Activated T-cell treated with anti-CD3 and anti-CD28 coated beads, Interleukin-2, amount 50 U/mL, for 72 hours (primary cell): ENCODE data around the gene UNC13B. TPM values are rescaled to one million over a fixed set of nuclear protein-coding genes. Genes with fewer than 3 reads are reported as not detected.
A peak's percentile ranks its signal among the peaks of the same experiment; 100 is the strongest.

ENCODE experiments used
- ATAC-seq, 2 donors: fragments of 150-1000 bp; cut with Tn5 transposase; replicated peaks in 1 of 2; 2 replicates each; pipeline ENCODE4 v1.10.0; 2021; ENCODE audit warnings: moderate library complexity in 2 of 2, mild to moderate bottlenecking in 1 of 2
- DNase-seq, 2 donors: peaks; one replicate each; pipeline ENCODE4 v3.0.0; 2021 to 2022; ENCODE audit warnings: mixed read lengths in 1 of 2
- H3K27ac Mint-ChIP-seq: one replicate; pipeline ENCODE4 v1.8.0; 2022; ENCODE audit warnings: mild to moderate bottlenecking, moderate library complexity, mixed read lengths
- H3K27me3 Mint-ChIP-seq: one replicate; pipeline ENCODE4 v1.8.0; 2022; ENCODE audit warnings: low read depth, mixed read lengths
- H3K36me3 Mint-ChIP-seq, 2 donors: one replicate each; pipeline ENCODE4 v1.8.0; 2022; ENCODE audit warnings: mixed read lengths in 2 of 2, mild to moderate bottlenecking in 1 of 2; ENCODE audit not compliant: insufficient read depth in 2 of 2
- H3K4me1 Mint-ChIP-seq: one replicate; pipeline ENCODE4 v1.8.0; 2022; ENCODE audit warnings: low read depth, mixed read lengths
- H3K4me3 Mint-ChIP-seq, 2 donors: one replicate each; pipeline ENCODE4 v1.8.0; 2022; ENCODE audit warnings: mild to moderate bottlenecking in 2 of 2, mixed read lengths in 2 of 2, moderate library complexity in 2 of 2
- H3K9me3 Mint-ChIP-seq, 2 donors: one replicate each; pipeline ENCODE4 v1.8.0; 2022; ENCODE audit warnings: mixed read lengths in 2 of 2
- total RNA-seq, 2 donors: library from RNA; stranded (reverse); gene quantifications; one replicate each; pipeline ENCODE4 v1.2.3, GENCODE V29; 2022

UNC13B gene
- 1 to 10 TPM in 1 of 2 donors, under 1 TPM in 1; 0.91 to 1.2 TPM for total RNA-seq

DNA sequence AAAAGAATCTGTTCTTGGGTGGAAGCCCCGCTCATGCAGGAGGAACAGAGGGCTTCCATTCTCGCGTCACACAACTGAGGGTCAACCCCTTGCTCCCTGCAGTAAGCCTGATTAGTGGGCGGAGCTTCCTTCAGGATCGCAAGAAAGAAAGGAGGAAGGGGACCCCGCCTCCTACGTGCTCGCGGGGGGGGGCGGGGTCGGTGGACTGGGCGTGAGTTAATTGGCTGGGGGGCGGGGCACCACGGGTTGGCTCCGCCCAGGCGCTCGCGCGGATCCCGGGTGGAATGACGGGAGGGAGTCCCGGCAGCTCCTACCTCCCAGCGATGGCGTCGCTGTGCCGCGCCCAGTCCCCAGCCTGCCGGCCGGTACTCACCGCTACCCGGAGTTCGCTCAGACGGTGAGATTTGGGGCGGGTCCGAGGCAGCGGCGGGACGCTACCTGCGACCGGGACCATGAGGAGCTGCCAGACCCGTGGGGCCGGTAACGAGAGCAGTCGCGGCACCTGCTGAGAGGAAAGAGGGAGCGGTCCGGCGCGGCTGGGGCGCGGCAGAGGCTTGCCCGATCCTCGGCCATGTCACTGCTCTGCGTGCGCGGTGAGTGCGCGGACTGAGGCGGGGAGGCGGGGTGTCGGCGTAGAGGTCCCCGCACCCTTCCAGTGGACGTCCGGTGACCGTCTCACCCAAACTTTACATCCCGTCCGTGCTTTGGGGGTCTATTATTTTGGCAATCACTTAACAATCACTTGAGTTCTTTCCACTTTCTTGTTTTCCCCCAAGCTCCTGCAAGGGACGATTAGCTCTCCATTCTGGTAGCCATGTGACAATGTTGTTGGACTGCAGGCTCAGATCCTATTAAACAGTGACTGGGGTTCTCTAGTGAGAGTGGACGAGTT, at the start of gene UNC13B:
Gene UNC13B, plus strand, starts transcription at position 297 of the 892 bp plus-strand sequence. Its CDS starts 275 bp downstream, at position 572.
- H3K27me3 Mint-ChIP-seq, result peaks cover 15% of the 10 kb centered on the region
- DNase-seq, result peak; percentile 75 to 78
- peak within 1 kb of the TSS; percentile 15 for H3K27ac Mint-ChIP-seq
- H3K4me3 Mint-ChIP-seq, result peak within 1 kb of the TSS; percentile 92 to 94
- no peaks in the 10 kb centered on the region for H3K36me3 Mint-ChIP-seq
- no peaks in the 10 kb centered on the region for H3K9me3 Mint-ChIP-seq
- H3K4me1 Mint-ChIP-seq, result peaks cover 23% of the 10 kb centered on the region
- ATAC-seq, result peak; percentile 89 to 91

DNA sequence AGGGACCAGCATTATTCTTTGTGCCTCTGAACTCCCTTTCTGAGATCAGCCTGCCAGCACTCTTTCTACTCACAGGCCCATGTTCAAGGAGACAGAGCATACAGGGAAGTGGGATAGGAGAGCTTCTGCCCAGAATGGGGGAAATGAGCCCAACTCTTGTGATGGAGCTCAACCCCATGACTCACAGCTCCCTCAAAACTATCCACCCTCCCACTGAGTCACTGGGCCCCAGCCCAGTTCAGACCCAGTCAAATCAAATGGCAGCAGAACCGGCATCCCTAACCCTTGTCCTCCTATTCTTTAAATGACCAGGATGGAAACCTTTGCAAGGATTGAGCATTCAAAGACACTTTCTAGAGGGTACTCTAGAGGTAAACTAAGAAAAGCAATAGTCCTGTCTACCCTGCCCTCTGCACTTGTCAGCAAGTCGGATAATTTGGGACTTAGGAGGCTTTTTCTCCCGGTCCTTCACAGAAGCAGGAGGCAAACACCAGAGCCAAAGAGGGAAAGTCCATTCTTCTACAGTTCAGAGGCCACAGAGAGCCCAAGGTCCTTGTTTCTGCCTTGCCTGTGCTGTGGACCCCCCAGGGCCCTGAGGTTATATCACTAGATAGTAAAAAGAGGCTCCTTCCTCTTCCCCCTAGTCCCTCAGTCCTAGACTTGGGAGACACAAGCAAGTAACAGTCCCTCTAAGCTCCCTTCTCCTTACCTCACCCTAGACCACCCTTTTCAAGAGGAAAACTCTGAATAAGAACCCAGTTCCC, 49.4 kb upstream of the UNC13B start:
- peak overlapping the region; percentile 81 for H3K27ac Mint-ChIP-seq
- no peaks in the 10 kb centered on the region for H3K36me3 Mint-ChIP-seq
- no peaks in the 10 kb centered on the region for H3K9me3 Mint-ChIP-seq
- peaks cover 67% of the 10 kb centered on the region for H3K4me1 Mint-ChIP-seq
- no peaks in the 10 kb centered on the region for H3K27me3 Mint-ChIP-seq
- H3K4me3 Mint-ChIP-seq, result peak overlapping the region; percentile 73 to 83
- ATAC-seq, result no peak
- DNase-seq, result peak; percentile 15 to 33

DNA sequence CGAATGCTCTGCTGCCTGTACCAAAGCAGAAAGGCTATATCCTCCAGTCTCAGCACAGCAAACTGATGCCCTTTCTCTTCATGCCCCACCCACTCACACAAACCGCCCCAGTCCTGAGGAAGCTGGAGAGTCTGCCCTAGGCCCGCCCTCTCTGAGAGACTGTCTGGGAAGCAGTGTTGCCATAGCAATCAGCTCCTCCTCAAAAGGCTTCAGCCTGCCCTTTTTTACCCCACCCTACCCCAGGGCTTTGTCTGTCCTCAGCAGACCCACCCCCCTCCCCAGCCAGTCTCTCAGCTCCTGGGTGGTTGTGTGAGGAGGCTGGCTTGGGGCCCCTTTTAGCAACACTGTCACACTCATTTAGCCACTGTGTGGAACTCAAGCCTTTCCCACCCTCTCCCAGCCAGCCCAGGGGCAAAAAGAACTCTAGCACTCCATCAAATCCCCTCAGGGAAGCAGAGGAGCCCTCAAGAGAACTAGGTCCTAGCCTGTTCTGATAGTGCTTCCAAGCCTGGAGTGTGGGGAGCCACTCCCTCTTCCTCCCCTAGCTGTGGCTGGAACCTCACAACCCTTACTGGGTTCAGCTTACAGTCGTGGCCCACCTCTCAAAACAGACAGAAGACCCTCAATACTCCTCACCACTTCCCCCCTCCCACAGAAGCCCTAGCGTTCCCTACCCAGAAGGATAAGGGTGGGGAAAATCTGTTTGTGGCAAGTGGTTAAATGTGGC, 47.5 kb upstream of the UNC13B start:
- ATAC-seq (peak; percentile 2 to 12), DNase-seq (peak; percentile 71 to 72)
- no peaks in the 10 kb centered on the region for H3K9me3 Mint-ChIP-seq
- H3K4me1 Mint-ChIP-seq, result peaks cover 67% of the 10 kb centered on the region
- peak overlapping the region; percentile 80 to 97 for H3K4me3 Mint-ChIP-seq
- no peaks in the 10 kb centered on the region for H3K36me3 Mint-ChIP-seq
- no peaks in the 10 kb centered on the region for H3K27me3 Mint-ChIP-seq
- H3K27ac Mint-ChIP-seq, result peak overlapping the region; percentile 88

DNA sequence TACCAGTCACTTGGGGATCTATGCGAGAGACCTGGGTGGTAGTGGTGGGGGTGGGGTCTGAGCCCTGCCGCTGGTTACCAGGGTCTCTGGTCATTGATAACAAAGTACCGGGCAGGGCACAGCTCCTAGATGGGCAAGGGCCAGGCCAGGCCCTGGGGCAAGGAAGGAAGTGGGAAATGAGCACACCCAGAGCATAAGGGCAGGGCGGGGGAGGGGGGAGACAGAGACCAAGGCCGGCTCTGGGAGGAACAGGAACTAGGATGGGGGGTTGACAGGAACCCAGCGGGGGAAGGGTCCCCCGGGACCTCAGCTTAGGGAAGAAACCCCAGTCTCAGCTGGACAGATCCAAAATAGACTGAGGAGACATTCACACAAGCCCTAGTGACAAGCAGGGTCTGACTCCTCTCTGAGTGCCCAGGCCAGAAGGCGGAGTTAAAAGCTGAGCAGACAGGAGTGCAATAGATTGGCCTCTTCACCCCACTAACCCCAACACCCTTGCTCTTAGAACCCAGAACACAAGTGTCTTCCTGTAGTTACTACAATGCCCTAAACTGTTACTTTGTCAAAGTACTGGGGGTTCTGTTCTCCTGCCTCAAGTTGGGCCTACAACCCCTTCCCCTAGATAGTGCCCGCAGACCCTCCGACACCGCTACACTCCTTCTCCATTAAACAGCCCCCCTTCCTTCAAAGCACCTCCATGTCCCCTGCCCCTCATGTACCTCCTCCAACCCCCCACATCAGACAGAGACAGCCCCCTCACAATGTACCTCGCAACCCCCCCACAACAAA, 46.8 kb upstream of the UNC13B start:
- Mint-ChIP-seq H3K36me3 (no peaks in the 10 kb centered on the region), H3K27me3 (no peaks in the 10 kb centered on the region), H3K27ac (peak overlapping the region; percentile 33), H3K4me3 (peak overlapping the region; percentile 80 to 97), H3K9me3 (no peaks in the 10 kb centered on the region), H3K4me1 (peaks cover 65% of the 10 kb centered on the region)
- peak; percentile 50 to 59 for DNase-seq
- ATAC-seq, result no peak

DNA sequence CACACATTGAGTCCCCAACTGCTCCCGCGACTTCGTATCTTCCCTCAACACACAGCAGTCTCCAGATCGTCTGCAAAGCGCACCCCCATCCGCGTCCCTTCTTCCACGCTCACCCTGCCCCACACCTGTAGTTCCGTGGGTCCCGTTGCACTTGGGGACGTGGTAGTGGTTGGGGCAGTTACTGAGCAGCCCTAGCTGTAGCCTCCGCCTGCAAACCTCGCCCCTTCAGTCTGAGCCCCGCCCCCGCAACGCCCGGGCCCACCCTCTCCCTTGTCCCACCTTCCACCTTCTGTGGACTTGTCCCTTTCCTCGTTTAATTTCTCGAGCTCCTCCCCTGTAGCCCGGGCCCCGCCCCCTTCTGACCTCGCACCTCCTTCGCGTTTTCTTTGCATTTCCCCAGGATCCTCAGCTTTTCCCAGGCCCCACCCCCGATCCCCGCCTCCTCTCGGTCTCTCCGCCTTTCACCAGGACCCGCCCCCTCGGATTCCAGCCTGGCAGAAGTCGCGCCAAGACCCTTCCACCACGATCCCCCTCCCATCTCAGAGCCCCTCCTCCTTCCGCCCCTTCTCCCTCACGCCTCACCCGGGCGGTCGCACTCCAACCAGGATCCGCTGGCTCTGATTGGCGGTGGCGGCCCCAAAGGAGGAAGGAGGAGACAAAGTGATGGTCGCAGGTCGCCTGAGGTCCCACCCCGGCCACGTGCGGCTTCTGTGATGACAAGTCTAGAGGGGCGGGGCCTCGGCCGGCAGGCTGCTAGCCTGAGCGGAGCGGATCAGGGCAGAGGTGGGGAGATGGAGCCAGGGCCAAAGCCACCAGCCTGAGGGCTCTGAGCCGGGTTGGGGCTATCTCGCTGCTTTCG, 45.9 kb upstream of the UNC13B start, which contains the start of gene ATOSB:
Gene ATOSB, minus strand, starts transcription at position 183 of the 859 bp plus-strand sequence. CDS start 7,588 bp downstream, outside the sequence.
- peak within 1 kb of the TSS; percentile 33 for H3K27ac Mint-ChIP-seq
- no peaks in the 10 kb centered on the region for H3K9me3 Mint-ChIP-seq
- H3K4me1 Mint-ChIP-seq, result peaks cover 56% of the 10 kb centered on the region
- peak; percentile 71 to 73 for ATAC-seq
- peak within 1 kb of the TSS; percentile 80 to 97 for H3K4me3 Mint-ChIP-seq
- H3K36me3 Mint-ChIP-seq, result no peaks in the 10 kb centered on the region
- peaks cover 4% of the 10 kb centered on the region for H3K27me3 Mint-ChIP-seq
- DNase-seq, result peak; percentile 95 to 96

DNA sequence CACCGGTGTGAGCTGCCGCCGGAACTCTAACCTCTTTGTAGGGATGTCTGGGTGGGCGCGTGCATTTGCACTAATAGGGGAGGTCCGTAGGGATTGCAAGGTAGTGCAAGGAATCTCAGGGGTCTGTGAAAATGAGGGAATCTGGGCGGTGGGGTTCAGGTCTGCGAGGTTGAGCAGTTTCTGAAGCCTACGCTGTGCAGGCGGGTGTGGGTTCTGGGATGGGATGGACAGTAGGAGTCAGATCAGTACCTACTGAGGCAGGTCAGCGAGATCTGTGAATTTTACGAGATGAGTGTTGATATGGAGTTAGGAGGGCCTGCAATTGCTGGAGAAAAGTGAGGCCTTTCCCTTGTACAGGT, 45.3 kb upstream of the UNC13B start:
- H3K27ac Mint-ChIP-seq, result no peak overlapping the region
- H3K4me3 Mint-ChIP-seq, result peak overlapping the region; percentile 80 to 97
- no peak for DNase-seq
- peak; percentile 6 to 12 for ATAC-seq
- no peaks in the 10 kb centered on the region for H3K9me3 Mint-ChIP-seq
- H3K27me3 Mint-ChIP-seq, result peaks cover 7% of the 10 kb centered on the region
- H3K36me3 Mint-ChIP-seq, result no peaks in the 10 kb centered on the region
- H3K4me1 Mint-ChIP-seq, result peaks cover 53% of the 10 kb centered on the region

DNA sequence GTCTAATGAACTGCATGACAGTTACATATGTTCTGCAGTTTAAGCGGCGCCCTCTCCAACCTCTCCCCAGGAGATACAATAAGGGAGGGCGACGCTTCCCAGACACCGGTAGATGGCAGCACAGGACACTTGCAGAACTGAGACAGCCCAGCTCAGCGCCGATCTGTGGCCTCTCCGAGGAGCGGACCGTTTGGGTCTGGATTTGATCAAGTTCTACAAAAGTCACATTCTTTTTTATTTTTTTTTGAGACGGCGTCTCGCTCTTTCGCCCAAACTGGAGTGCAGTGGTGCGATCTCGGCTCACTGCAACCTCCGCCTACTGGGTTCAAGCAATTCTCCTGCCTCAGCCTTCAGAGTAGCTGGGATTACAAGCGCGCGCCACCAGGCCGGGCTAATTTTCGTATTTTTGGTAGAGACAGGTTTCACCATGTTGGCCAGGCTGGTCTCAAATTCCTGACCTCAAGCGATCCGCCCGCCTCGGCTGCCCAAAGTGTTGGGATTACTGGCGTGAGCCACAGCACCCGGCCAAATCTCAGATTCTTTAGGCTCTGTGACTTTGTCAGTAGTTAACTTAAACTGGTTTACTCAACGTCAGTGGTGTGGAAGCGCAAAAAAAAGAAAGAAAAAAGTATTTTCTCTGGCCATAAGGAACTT, 44.8 kb upstream of the UNC13B start:
- H3K27me3 Mint-ChIP-seq, result peaks cover 7% of the 10 kb centered on the region
- peak; percentile 71 to 77 for ATAC-seq

DNA sequence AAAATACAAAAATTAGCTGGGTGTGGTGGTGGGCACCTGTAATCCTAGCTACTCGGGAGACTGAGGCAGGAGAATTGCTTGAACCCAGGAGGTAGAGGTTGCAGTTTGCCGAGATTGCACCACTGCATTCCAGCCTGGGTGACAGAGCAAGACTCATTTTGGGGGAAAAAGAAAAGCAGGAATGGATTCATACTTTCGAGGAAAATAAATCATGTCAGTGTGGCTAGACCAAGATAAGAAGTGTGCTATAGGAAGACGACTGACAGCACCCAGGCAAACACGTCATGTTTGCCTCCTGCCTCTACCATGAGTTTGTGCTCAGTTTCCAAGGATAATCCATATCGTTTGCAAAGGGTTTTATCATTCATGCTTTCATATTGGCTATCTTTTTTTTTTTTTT, 26.9 kb upstream of the UNC13B start:
- ATAC-seq (no peak), DNase-seq (no peak)
- H3K4me3 Mint-ChIP-seq, result no peak overlapping the region
- no peaks in the 10 kb centered on the region for H3K4me1 Mint-ChIP-seq
- no peaks in the 10 kb centered on the region for H3K9me3 Mint-ChIP-seq
- no peak overlapping the region for H3K27ac Mint-ChIP-seq
- peaks cover 0 to 2% of the 10 kb centered on the region in 2 donors for H3K36me3 Mint-ChIP-seq
- H3K27me3 Mint-ChIP-seq, result peaks cover 5% of the 10 kb centered on the region

More for the DNA sequence above, 44.8 kb upstream of the UNC13B start:
- no peak overlapping the region for H3K27ac Mint-ChIP-seq
- no peaks in the 10 kb centered on the region for H3K36me3 Mint-ChIP-seq
- peaks cover 48% of the 10 kb centered on the region for H3K4me1 Mint-ChIP-seq
- peak overlapping the region; percentile 80 to 97 for H3K4me3 Mint-ChIP-seq
- DNase-seq, result peak; percentile 86 to 91
- no peaks in the 10 kb centered on the region for H3K9me3 Mint-ChIP-seq

DNA sequence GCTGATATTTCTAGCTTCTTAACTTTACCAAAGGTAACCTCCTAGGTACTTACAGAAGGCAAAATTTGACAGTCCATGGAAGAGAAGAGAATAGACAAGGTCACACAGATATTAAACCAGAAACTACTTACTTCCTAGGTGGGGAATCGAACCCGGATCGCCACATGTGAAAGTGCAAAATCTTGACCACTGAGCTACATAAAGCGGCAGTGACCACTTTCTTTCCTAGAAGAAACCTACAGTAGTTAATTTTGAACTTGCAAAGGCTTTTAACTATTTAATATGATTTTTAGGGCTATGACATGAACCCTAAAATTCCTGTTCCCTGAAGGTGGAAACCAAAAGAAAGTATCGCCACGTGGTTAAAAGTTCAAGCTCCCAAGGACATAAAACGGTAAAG, 25.8 kb upstream of the UNC13B start:
- H3K27me3 Mint-ChIP-seq, result peaks cover 5% of the 10 kb centered on the region
- no peaks in the 10 kb centered on the region for H3K4me1 Mint-ChIP-seq
- no peak overlapping the region for H3K27ac Mint-ChIP-seq

DNA sequence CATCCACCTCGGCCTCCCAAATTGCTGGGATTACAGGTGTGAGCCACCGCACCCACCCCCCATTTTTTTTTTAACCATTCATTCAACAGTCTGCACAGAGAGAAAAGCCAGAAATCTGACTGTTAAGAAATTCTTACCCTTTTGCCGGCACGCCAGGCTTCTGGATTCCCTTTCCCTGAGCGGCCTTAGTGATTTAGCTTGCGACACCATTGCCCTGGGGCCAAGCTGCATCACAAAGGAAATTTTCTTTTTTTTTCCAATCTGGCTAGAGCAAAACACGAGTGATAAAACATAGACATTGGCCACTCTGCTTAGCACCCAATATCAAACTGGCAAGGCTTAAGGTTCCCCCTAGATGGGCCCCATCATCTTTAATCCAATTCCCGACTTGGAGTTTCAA, 24.9 kb upstream of the UNC13B start:
- no peak for ATAC-seq

More for the DNA sequence above, 25.8 kb upstream of the UNC13B start:
- DNase-seq, result no peak
- Mint-ChIP-seq H3K9me3 (peaks cover 0 to 2% of the 10 kb centered on the region in 2 donors), H3K4me3 (no peak overlapping the region), H3K36me3 (peaks cover 0 to 3% of the 10 kb centered on the region in 2 donors)
- no peak for ATAC-seq

DNA sequence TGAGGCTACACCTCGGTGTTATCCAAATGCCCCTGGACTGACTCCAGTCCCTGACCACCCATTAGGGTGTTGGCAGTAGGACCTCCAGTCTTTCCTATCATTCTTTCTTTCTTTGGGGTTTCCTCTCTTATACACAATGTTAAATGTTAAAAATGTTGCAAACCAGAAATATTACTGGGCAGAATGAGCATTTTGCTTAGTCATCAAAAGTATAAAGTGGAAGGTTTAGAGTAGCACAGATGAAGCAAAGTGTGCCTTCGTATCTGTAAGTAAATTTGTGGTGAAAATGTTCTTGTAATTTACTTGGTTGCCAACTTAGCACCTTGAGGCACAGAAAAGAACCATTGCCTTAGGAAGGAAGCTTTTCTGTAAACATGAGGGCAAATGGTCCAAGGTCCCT, 21.7 kb upstream of the UNC13B start:
- Mint-ChIP-seq H3K9me3 (peaks cover 2 to 4% of the 10 kb centered on the region in 2 donors), H3K4me1 (no peaks in the 10 kb centered on the region), H3K4me3 (no peak overlapping the region), H3K27me3 (no peaks in the 10 kb centered on the region), H3K36me3 (peaks cover 1 to 11% of the 10 kb centered on the region in 2 donors), H3K27ac (no peak overlapping the region)
- DNase-seq, result no peak
- no peak for ATAC-seq

More for the DNA sequence above, 24.9 kb upstream of the UNC13B start:
- DNase-seq, result no peak
- Mint-ChIP-seq H3K36me3 (peaks cover 0 to 4% of the 10 kb centered on the region in 2 donors), H3K9me3 (peaks cover 0 to 2% of the 10 kb centered on the region in 2 donors), H3K4me3 (no peak overlapping the region), H3K4me1 (no peaks in the 10 kb centered on the region), H3K27ac (no peak overlapping the region), H3K27me3 (peaks cover 5% of the 10 kb centered on the region)
